Neural cell (in vitro differentiated cells): ENCODE data around the gene DCLK1. TPM values are rescaled to one million over a fixed set of nuclear protein-coding genes. Genes with fewer than 3 reads are reported as not detected.
A peak's percentile ranks its signal among the peaks of the same experiment; 100 is the strongest.

Experiments used
- H2AFZ ChIP-seq: fragments of 200-600, 300-800 bp; sonication (generic), shearing (Covaris generic); 2 replicates; pipeline ENCODE4 v1.6.0; 2014; ENCODE audit warnings: low read depth, mild to moderate bottlenecking, antibody characterized with exemption, low read length, moderate library complexity
- H3F3A ChIP-seq: fragments of 200-600 bp; shearing (Covaris generic); 2 replicates; pipeline ENCODE4 v1.6.1; 2016; ENCODE audit warnings: mild to moderate bottlenecking, moderate library complexity, mixed read lengths, antibody characterized with exemption, low read length; ENCODE audit not compliant: insufficient read depth, poor library complexity, severe bottlenecking
- H3K27ac ChIP-seq: fragments of 200-600, 300-800 bp; sonication (generic), shearing (Covaris generic); 2 replicates; pipeline ENCODE4 v1.5.1; 2014; ENCODE audit warnings: mild to moderate bottlenecking, low read length, moderate library complexity
- H3K27me3 ChIP-seq: fragments of 300-800, 200-600 bp; sonication (generic), shearing (Covaris generic); 2 replicates; pipeline ENCODE4 v1.6.0; 2014; ENCODE audit warnings: mild to moderate bottlenecking, low read depth, low read length, moderate library complexity; ENCODE audit not compliant: insufficient read depth
- H3K36me3 ChIP-seq: fragments of 300-800, 200-600 bp; sonication (generic), shearing (Covaris generic); 2 replicates; pipeline ENCODE4 v1.5.1; 2014; ENCODE audit warnings: mild to moderate bottlenecking, antibody characterized with exemption, low read length, moderate library complexity; ENCODE audit not compliant: insufficient read depth
- H3K4me2 ChIP-seq: fragments of 300-800, 200-600 bp; sonication (generic), shearing (Covaris generic); 2 replicates; pipeline ENCODE4 v1.6.0; 2014; ENCODE audit warnings: mild to moderate bottlenecking, low read length
- H3K4me3 ChIP-seq: fragments of 300-800, 200-600 bp; sonication (generic), shearing (Covaris generic); 2 replicates; pipeline ENCODE4 v1.5.1; 2014; ENCODE audit warnings: mild to moderate bottlenecking, low read length, moderate library complexity
- H3K79me2 ChIP-seq: fragments of 200-600 bp; shearing (Covaris generic); replicated peaks from 2 replicates; pipeline ENCODE4 v1.6.0; 2014; ENCODE audit warnings: mild to moderate bottlenecking, low read length, moderate library complexity; ENCODE audit not compliant: insufficient read depth
- H3K9ac ChIP-seq: fragments of 300-800, 200-600 bp; sonication (generic), shearing (Covaris generic); 2 replicates; pipeline ENCODE4 v1.6.1; 2016; ENCODE audit warnings: mild to moderate bottlenecking, low read length, mixed read lengths
- H3K9me2 ChIP-seq: fragments of 200-600 bp; shearing (Covaris generic); 2 replicates; pipeline ENCODE4 v1.6.1; 2016; ENCODE audit warnings: mild to moderate bottlenecking, low read length, mixed read lengths; ENCODE audit not compliant: insufficient read depth
- H3K9me3 ChIP-seq: fragments of 200-600, 300-800 bp; sonication (generic), shearing (Covaris generic); 2 replicates; pipeline ENCODE4 v1.6.1; 2016; ENCODE audit warnings: mild to moderate bottlenecking, mixed run types, low read length, moderate library complexity, mixed read lengths
- H4K20me1 ChIP-seq: fragments of 200-600 bp; shearing (Covaris generic); 2 replicates; pipeline ENCODE4 v1.6.1; 2016; ENCODE audit warnings: mild to moderate bottlenecking, mixed run types; ENCODE audit not compliant: insufficient read depth
- CTCF ChIP-seq: fragments of 450-650 bp; IDR thresholded peaks from 2 replicates; pipeline ENCODE4 v1.5.1; 2014; ENCODE audit warnings: antibody characterized with exemption, mild to moderate bottlenecking, moderate library complexity; ENCODE audit not compliant: poor library complexity, severe bottlenecking
- EP300 ChIP-seq: fragments of 450-650 bp; conservative IDR thresholded peaks from 2 replicates; pipeline ENCODE4 v1.6.1; 2014; ENCODE audit warnings: antibody characterized with exemption, mild to moderate bottlenecking, moderate library complexity; ENCODE audit not compliant: poor library complexity, severe bottlenecking
- EZH2 ChIP-seq: fragments of 200-600, 300-800 bp; shearing (Covaris generic), sonication (generic); IDR thresholded peaks from 2 replicates; pipeline ENCODE4 v1.6.1; 2014; ENCODE audit warnings: antibody characterized with exemption, low read length, borderline replicate concordance, mild to moderate bottlenecking; ENCODE audit not compliant: insufficient read depth, poor library complexity, severe bottlenecking
- MXI1 ChIP-seq: fragments of 450-650 bp; conservative IDR thresholded peaks from 2 replicates; pipeline ENCODE4 v1.6.1; 2014; ENCODE audit warnings: antibody characterized with exemption, mild to moderate bottlenecking; ENCODE audit not compliant: poor library complexity, severe bottlenecking
- POLR2AphosphoS5 ChIP-seq: IDR thresholded peaks from 2 replicates; pipeline ENCODE4 v1.6.1; 2012
- RAD21 ChIP-seq: fragments of 450-650 bp; conservative IDR thresholded peaks from 2 replicates; pipeline ENCODE4 v1.6.1; 2014; ENCODE audit warnings: antibody characterized with exemption, mild to moderate bottlenecking, moderate library complexity
- REST ChIP-seq: IDR thresholded peaks from 2 replicates; pipeline ENCODE4 v1.6.1; 2012; ENCODE audit warnings: borderline replicate concordance
- TAF1 ChIP-seq: IDR thresholded peaks from 2 replicates; pipeline ENCODE4 v1.6.1; 2012; ENCODE audit warnings: low read depth
- polyA plus RNA-seq: library from polyadenylated mRNA; depleted of rRNA; stranded (reverse); fragments of >200 nt; gene quantifications from 2 replicates; pipeline ENCODE4 v1.2.3, GENCODE V29; 2014

DCLK1 gene
- polyA plus RNA-seq, 1 donor from 2014 or later = 124 TPM

GRCh38 chr13:35956074-35956473 is 175.1 kb downstream of the DCLK1 start:
- H3K27me3 ChIP-seq = no peaks in the 10 kb centered on the region
- H2AFZ ChIP-seq = no peak overlapping the region
- no peak overlapping the region for H3K9ac ChIP-seq
- no peaks in the 10 kb centered on the region for H3K9me2 ChIP-seq
- no peaks in the 10 kb centered on the region for H3F3A ChIP-seq
- H3K79me2 ChIP-seq = peaks cover 18% of the 10 kb centered on the region
- H3K36me3 ChIP-seq = no peaks in the 10 kb centered on the region
- no peak for TF ChIP-seq REST
- TF ChIP-seq MXI1 = no peak
- no peak overlapping the region for H3K4me2 ChIP-seq
- H4K20me1 ChIP-seq = no peaks in the 10 kb centered on the region
- H3K4me3 ChIP-seq = no peak overlapping the region
- no peaks in the 10 kb centered on the region for H3K9me3 ChIP-seq
- no peak overlapping the region for H3K27ac ChIP-seq

DNA sequence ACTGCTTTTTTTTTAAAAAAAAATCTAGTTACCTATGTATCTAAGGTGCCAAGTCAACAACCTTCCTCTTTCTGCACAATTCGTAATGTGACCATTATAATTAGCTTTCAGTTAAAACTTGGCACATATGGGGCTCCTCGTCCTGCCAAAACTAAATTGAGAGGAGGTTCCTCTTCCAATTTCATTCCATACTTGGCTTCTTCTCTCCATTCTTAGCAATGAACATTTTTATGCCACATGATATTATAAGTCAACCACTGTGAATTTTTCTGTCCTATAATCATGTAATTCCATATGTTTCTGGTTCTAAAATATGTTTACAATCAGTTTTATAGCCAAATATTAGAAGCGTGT is 177.0 kb downstream of the DCLK1 start:
- Histone ChIP-seq H3K27ac (peak overlapping the region; percentile 87), H3K9me2 (no peaks in the 10 kb centered on the region), H3K27me3 (no peaks in the 10 kb centered on the region), H3K4me3 (peak overlapping the region; percentile 46), H3F3A (peaks cover 6% of the 10 kb centered on the region), H3K9me3 (no peaks in the 10 kb centered on the region), H3K4me2 (peak overlapping the region; percentile 14), H3K79me2 (peaks cover 18% of the 10 kb centered on the region), H3K9ac (peak overlapping the region; percentile 44), H4K20me1 (no peaks in the 10 kb centered on the region), H2AFZ (no peak overlapping the region), H3K36me3 (no peaks in the 10 kb centered on the region)
- TF ChIP-seq CTCF (no peak), RAD21 (no peak), POLR2AphosphoS5 (no peak), EZH2 (no peak), REST (no peak), TAF1 (no peak), EP300 (no peak), MXI1 (no peak)
